Activated gamma-delta T cell treated with anti-CD3 and anti-CD28 coated beads, Interleukin-2, amount 50 U/mL, for 16 hours (primary cell): ENCODE measurements around the gene DCUN1D1.

Source experiments
- DNase-seq: peaks from one replicate; pipeline ENCODE4 v3.0.0-alpha.2; 2020; ENCODE audit warnings: low read depth

DCUN1D1 gene

GRCh38 chr3:182892226-182892625 is 88.1 kb downstream of the DCUN1D1 start:
- no peak for DNase-seq

- DNase-seq = no peak
Observed at GRCh38 chr3:182891364-182891763, 89.0 kb downstream of the DCUN1D1 start.

GRCh38 chr3:182889948-182890629 is 90.2 kb downstream of the DCUN1D1 start:
- DNase-seq = no peak
